Measurements from ENCODE around the gene FUT7. TPM values are rescaled to one million over a fixed set of nuclear protein-coding genes. Genes with fewer than 3 reads are reported as not detected.
"Not testable (repeated sequence)": the region's sequence is repeated elsewhere in the genome, so short reads cannot be mapped to it uniquely, and the experiment has no call there.

The FUT7 gene
- polyA plus RNA-seq, 4 donors = 0.08 to 0.12 TPM; not detected in 2

GRCh38 chr9:137006116-137007003 lies 25.5 kb downstream of the FUT7 start:
- no peak for DNase-seq (ENCODE audit: low read depth in 4 of 4, low spot score in 2 of 4)

GRCh38 chr9:137004285-137004684 lies 27.6 kb downstream of the FUT7 start:
- not testable (repeated sequence) for DNase-seq (ENCODE audit: low read depth in 4 of 4, low spot score in 2 of 4)

GRCh38 chr9:137002646-137003041 lies 29.2 kb downstream of the FUT7 start:
- DNase-seq (ENCODE audit: low read depth in 4 of 4, low spot score in 2 of 4) = no peak

- DNase-seq (ENCODE audit: low read depth in 4 of 4, low spot score in 2 of 4) = no peak
Observed at GRCh38 chr9:137001857-137002645, 29.8 kb downstream of the FUT7 start.

- DNase-seq (ENCODE audit: low read depth in 4 of 4, low spot score in 2 of 4) = no peak
Observed at GRCh38 chr9:137000177-137000930, 31.5 kb downstream of the FUT7 start.

GRCh38 chr9:136997830-136998234 lies 34.1 kb downstream of the FUT7 start:
- DNase-seq (ENCODE audit: low read depth in 4 of 4, low spot score in 2 of 4) = no peak

- no peak for DNase-seq (ENCODE audit: low read depth in 4 of 4, low spot score in 2 of 4)
Observed at GRCh38 chr9:136997371-136997770, 34.5 kb downstream of the FUT7 start.

- DNase-seq (ENCODE audit: low read depth in 4 of 4, low spot score in 2 of 4) = no peak
Observed at GRCh38 chr9:136996361-136997292, 35.3 kb downstream of the FUT7 start, which contains the start of gene CLIC3. Gene CLIC3 (minus strand): TSS chr9:136996568. CDS start chr9:136996543, 25 bp downstream.

- no peak for DNase-seq (ENCODE audit: low read depth in 4 of 4, low spot score in 2 of 4)
Observed at GRCh38 chr9:136995772-136996311, 36.0 kb downstream of the FUT7 start.

GRCh38 chr9:136995362-136995761 lies 36.5 kb downstream of the FUT7 start:
- DNase-seq (ENCODE audit: low read depth in 4 of 4, low spot score in 2 of 4) = no peak

- no peak for DNase-seq (ENCODE audit: low read depth in 4 of 4, low spot score in 2 of 4)
Observed at GRCh38 chr9:136994888-136995230, 37.0 kb downstream of the FUT7 start.

GRCh38 chr9:136994180-136994887 lies 37.6 kb downstream of the FUT7 start:
- no peak for DNase-seq (ENCODE audit: low read depth in 4 of 4, low spot score in 2 of 4)

GRCh38 chr9:136992819-136993369 lies 39.0 kb downstream of the FUT7 start:
- DNase-seq (ENCODE audit: low read depth in 4 of 4, low spot score in 2 of 4) = no peak

- peak in 3 of 4 donors; percentile 55 to 70 (median 70) for DNase-seq (ENCODE audit: low read depth in 4 of 4, low spot score in 2 of 4)
Observed at GRCh38 chr9:136991993-136992818, 39.7 kb downstream of the FUT7 start, which contains the start of gene PAXX. Gene PAXX (plus strand): TSS chr9:136992422. CDS start chr9:136992444, 22 bp downstream.

- no peak for DNase-seq (ENCODE audit: low read depth in 4 of 4, low spot score in 2 of 4)
Observed at GRCh38 chr9:136990242-136990911, 41.5 kb downstream of the FUT7 start.

- no peak for DNase-seq (ENCODE audit: low read depth in 4 of 4, low spot score in 2 of 4)
Observed at GRCh38 chr9:136988872-136989271, 43.0 kb downstream of the FUT7 start.

GRCh38 chr9:136985853-136986252 lies 46.0 kb downstream of the FUT7 start:
- no peak for DNase-seq (ENCODE audit: low read depth in 4 of 4, low spot score in 2 of 4)
